ENCODE results near the gene RADIL. TPM values are rescaled to one million over a fixed set of nuclear protein-coding genes. Genes with fewer than 3 reads are reported as not detected.

The RADIL gene
- total and polyA plus RNA-seq, 9 of the 15 experiments (the other 6 are each of a cell fraction or from before 2014, with no cell fraction given): 0.06 to 8.1 (median 1.9) TPM; not detected in 1

DNA sequence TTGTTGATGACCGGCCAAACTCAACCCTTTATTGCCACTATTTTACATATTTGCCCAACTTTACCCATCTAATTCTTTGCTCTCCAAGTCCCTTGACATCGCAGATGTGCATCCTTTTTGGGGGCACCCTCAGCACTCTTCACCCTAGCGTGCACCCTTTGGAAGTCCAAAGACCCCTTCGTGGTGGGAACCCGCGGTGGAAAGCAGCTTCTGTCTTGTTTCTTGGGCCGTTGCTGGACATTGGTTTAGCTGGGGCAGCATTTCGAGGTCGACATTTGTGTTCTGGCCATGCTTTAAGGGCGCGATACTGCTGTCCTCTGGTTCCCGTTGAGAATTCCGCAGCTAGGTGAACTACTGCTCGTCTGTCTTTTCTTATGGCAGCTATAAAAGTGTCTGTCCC lies 21.4 kb downstream of the RADIL start:
- Histone ChIP-seq H3K4me2 (ENCODE audit: insufficient read depth, low read length) (no peak overlapping the region), H3K36me3 (ENCODE audit: control insufficient read depth, insufficient read depth, low read length) (no peaks in the 10 kb centered on the region), H3K79me2 (ENCODE audit: control insufficient read depth, insufficient read depth, low read length) (no peaks in the 10 kb centered on the region), H4K20me1 (replicated peaks; ENCODE audit: control insufficient read depth, insufficient read depth, low read length) (no peaks in the 10 kb centered on the region), H3K4me1 (replicated peaks in 1 of 2; ENCODE audit: control insufficient read depth in 2 of 2, insufficient read depth in 2 of 2, low read length in 2 of 2) (no peaks in the 10 kb centered on the region; a peak in 1 of 5 replicates), H3K9ac (ENCODE audit: insufficient read depth in 1 of 2, low read depth in 2 of 2, low read length in 2 of 2) (no peak overlapping the region), H3K27ac (ENCODE audit: extremely low read depth, low read depth, low read length) (no peak overlapping the region), H3K4me3 (no peak overlapping the region), H2AFZ (ENCODE audit: low read depth, low read length) (no peak overlapping the region), H3K27me3 (ENCODE audit: control insufficient read depth in 2 of 2, insufficient read depth in 2 of 2, low read length in 2 of 2) (no peaks in the 10 kb centered on the region), H3K9me3 (replicated peaks; ENCODE audit: control insufficient read depth, insufficient read depth, low read depth, low read length) (0 out of 2 replicates have a peak, but pooled peaks cover 2% of the 10 kb centered on the region), H3K9me1 (ENCODE audit: control insufficient read depth, insufficient read depth, low read length) (no peaks in the 10 kb centered on the region)
- DNase-seq (ENCODE audit: extremely low read depth in 1 of 4, low spot score in 3 of 4) (no peak), FAIRE-seq (no peak), ATAC-seq (no peak)
- in situ Hi-C loops (cut with MboI) (no loop called here), intact Hi-C loops (cut with micrococcal nuclease) (no loop called here)
- no peak for TF ChIP-seq EP300 (IDR thresholded peaks at IDR 0.05; ENCODE audit: low read length)
- TF ChIP-seq ZNF311 (CRISPR knock-in tag; IDR thresholded peaks at IDR 0.05): no peak
- no peak for TF ChIP-seq NR2C1 (IDR thresholded peaks at IDR 0.05)
- no peak for TF ChIP-seq NR2C1 (tag; IDR thresholded peaks at IDR 0.05)
- no peak for TF ChIP-seq ZNF121 (CRISPR knock-in tag; conservative IDR thresholded peaks at IDR 0.05)
- CTCF ChIA-PET (ENCODE audit: low intra/inter-chr PET ratio): no interaction called here
- POLR2A ChIA-PET: interaction anchor here (1.0 kb wide), 1 partner anchor 8 kb away, joined by 6 read pairs; no protein-coding TSS in a partner anchor
- 68% methylated on average over 14 of the region's 14 CpGs for WGBS (ENCODE audit: insufficient coverage, low coverage, missing lambda C conversion rate)
- BruUV-seq (replicated peaks): no TSS peak

DNA sequence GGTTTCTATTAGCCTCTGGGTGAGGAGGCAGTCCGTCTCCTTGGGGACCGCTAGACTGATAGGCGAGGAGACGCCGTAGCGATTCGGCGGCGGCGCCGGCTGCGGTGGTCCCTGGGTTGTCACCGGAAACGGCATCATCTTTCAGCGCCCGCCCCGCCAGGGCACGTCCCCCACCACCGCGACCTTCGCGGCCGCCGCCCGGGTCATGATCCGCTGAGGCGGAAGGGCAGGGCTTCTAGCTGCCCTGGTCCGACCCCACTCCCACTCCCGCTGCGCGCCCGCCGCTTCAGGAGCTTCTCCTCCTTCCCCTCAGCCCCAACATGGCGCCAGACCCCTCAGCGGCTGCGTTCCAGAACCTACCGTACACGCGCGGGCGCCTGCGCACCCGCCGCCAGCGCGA lies 21.8 kb downstream of the RADIL start, which contains the start of gene PAPOLB:
TSS of gene PAPOLB (minus strand) at position 358 of the 400 bp plus-strand sequence. CDS start at position 138, 220 bp downstream.
- ATAC-seq (no peak), DNase-seq (ENCODE audit: extremely low read depth in 1 of 4, low spot score in 3 of 4) (no peak), FAIRE-seq (no peak)
- Histone ChIP-seq H3K4me3 (no peak within 1 kb of the TSS), H2AFZ (ENCODE audit: low read depth, low read length) (no peak within 1 kb of the TSS), H3K9me1 (ENCODE audit: control insufficient read depth, insufficient read depth, low read length) (no peaks in the 10 kb centered on the region), H3K27me3 (ENCODE audit: control insufficient read depth in 2 of 2, insufficient read depth in 2 of 2, low read length in 2 of 2) (no peaks in the 10 kb centered on the region), H3K27ac (ENCODE audit: extremely low read depth, low read depth, low read length) (no peak within 1 kb of the TSS), H3K4me1 (replicated peaks in 1 of 2; ENCODE audit: control insufficient read depth in 2 of 2, insufficient read depth in 2 of 2, low read length in 2 of 2) (no peaks in the 10 kb centered on the region), H4K20me1 (replicated peaks; ENCODE audit: control insufficient read depth, insufficient read depth, low read length) (no peaks in the 10 kb centered on the region), H3K36me3 (ENCODE audit: control insufficient read depth, insufficient read depth, low read length) (no peaks in the 10 kb centered on the region), H3K4me2 (ENCODE audit: insufficient read depth, low read length) (no peak within 1 kb of the TSS), H3K9me3 (replicated peaks; ENCODE audit: control insufficient read depth, insufficient read depth, low read depth, low read length) (0 out of 2 replicates have a peak, but pooled peaks cover 2% of the 10 kb centered on the region), H3K79me2 (ENCODE audit: control insufficient read depth, insufficient read depth, low read length) (no peaks in the 10 kb centered on the region), H3K9ac (ENCODE audit: insufficient read depth in 1 of 2, low read depth in 2 of 2, low read length in 2 of 2) (no peak within 1 kb of the TSS)
- in situ Hi-C loops (cut with MboI) (no loop called here), intact Hi-C loops (cut with micrococcal nuclease) (no loop called here)
- no TSS peak for BruUV-seq (replicated peaks)
- POLR2A ChIA-PET: interaction anchor here (1.0 kb wide), 1 partner anchor 8 kb away, joined by 6 read pairs; no protein-coding TSS in a partner anchor
- no peak for TF ChIP-seq ZNF551 (CRISPR knock-in tag; IDR thresholded peaks at IDR 0.05)
- TF ChIP-seq POLR2G (IDR thresholded peaks at IDR 0.05; ENCODE audit: low read depth, low read length): 0 out of 2 replicates have a peak, but pooled peaks have one; percentile 15
- 90% methylated on average over 19 of the region's 46 CpGs for WGBS (ENCODE audit: insufficient coverage, low coverage, missing lambda C conversion rate)
- CTCF ChIA-PET (ENCODE audit: low intra/inter-chr PET ratio): no interaction called here
